Measurements from ENCODE around the gene SELENOI.
"Not testable (repeated sequence)": the region's sequence is repeated elsewhere in the genome, so short reads cannot be mapped to it uniquely, and the experiment has no call there.

SELENOI gene

GRCh38 chr2:26346454-26347053 is 611 bp downstream of the SELENOI start, which contains the start of gene ADGRF3:
TSS of gene ADGRF3 (minus strand) at chr2:26346789. CDS start at chr2:26346234, 555 bp downstream.
- DNase-seq (ENCODE audit: low read depth), result no peak
- H3K4me3 ChIP-seq (ENCODE audit: control insufficient read depth, low read depth, low read length), result peak within 1 kb of the TSS; percentile 88
- TF ChIP-seq CTCF (IDR thresholded peaks at IDR 0.05; ENCODE audit: control insufficient read depth, insufficient read depth, low read depth, low read length, missing control alignments), result no peak

GRCh38 chr2:26347286-26347865 is 1.4 kb downstream of the SELENOI start:
- TF ChIP-seq CTCF (IDR thresholded peaks at IDR 0.05; ENCODE audit: control insufficient read depth, insufficient read depth, low read depth, low read length, missing control alignments), result no peak
- no peak for DNase-seq (ENCODE audit: low read depth)
- H3K4me3 ChIP-seq (ENCODE audit: control insufficient read depth, low read depth, low read length), result peak overlapping the region; percentile 88

GRCh38 chr2:26349690-26350089 is 3.7 kb downstream of the SELENOI start:
- no peak for TF ChIP-seq CTCF (IDR thresholded peaks at IDR 0.05; ENCODE audit: control insufficient read depth, insufficient read depth, low read depth, low read length, missing control alignments)
- DNase-seq (ENCODE audit: low read depth), result no peak
- H3K4me3 ChIP-seq (ENCODE audit: control insufficient read depth, low read depth, low read length), result no peak overlapping the region

GRCh38 chr2:26351375-26352090 is 5.6 kb downstream of the SELENOI start:
- DNase-seq (ENCODE audit: low read depth), result no peak
- H3K4me3 ChIP-seq (ENCODE audit: control insufficient read depth, low read depth, low read length), result no peak overlapping the region
- no peak for TF ChIP-seq CTCF (IDR thresholded peaks at IDR 0.05; ENCODE audit: control insufficient read depth, insufficient read depth, low read depth, low read length, missing control alignments)

GRCh38 chr2:26352892-26353291 is 6.9 kb downstream of the SELENOI start:
- no peak for DNase-seq (ENCODE audit: low read depth)
- no peak overlapping the region for H3K4me3 ChIP-seq (ENCODE audit: control insufficient read depth, low read depth, low read length)
- TF ChIP-seq CTCF (IDR thresholded peaks at IDR 0.05; ENCODE audit: control insufficient read depth, insufficient read depth, low read depth, low read length, missing control alignments), result no peak

GRCh38 chr2:26354469-26354868 is 8.5 kb downstream of the SELENOI start:
- not testable (repeated sequence) for DNase-seq (ENCODE audit: low read depth); H3K4me3 ChIP-seq (ENCODE audit: control insufficient read depth, low read depth, low read length)
